Stimulated activated CD4-positive, alpha-beta T cell treated with anti-CD3 and anti-CD28 coated beads, Interleukin-2, amount 100 ng/mL, for 4 hours (primary cell): ENCODE results near the gene TPK1.

ENCODE experiments used
- DNase-seq: peaks from one replicate; pipeline ENCODE4 v3.0.0-alpha.2; 2020; ENCODE audit warnings: low read depth

The TPK1 gene

DNA sequence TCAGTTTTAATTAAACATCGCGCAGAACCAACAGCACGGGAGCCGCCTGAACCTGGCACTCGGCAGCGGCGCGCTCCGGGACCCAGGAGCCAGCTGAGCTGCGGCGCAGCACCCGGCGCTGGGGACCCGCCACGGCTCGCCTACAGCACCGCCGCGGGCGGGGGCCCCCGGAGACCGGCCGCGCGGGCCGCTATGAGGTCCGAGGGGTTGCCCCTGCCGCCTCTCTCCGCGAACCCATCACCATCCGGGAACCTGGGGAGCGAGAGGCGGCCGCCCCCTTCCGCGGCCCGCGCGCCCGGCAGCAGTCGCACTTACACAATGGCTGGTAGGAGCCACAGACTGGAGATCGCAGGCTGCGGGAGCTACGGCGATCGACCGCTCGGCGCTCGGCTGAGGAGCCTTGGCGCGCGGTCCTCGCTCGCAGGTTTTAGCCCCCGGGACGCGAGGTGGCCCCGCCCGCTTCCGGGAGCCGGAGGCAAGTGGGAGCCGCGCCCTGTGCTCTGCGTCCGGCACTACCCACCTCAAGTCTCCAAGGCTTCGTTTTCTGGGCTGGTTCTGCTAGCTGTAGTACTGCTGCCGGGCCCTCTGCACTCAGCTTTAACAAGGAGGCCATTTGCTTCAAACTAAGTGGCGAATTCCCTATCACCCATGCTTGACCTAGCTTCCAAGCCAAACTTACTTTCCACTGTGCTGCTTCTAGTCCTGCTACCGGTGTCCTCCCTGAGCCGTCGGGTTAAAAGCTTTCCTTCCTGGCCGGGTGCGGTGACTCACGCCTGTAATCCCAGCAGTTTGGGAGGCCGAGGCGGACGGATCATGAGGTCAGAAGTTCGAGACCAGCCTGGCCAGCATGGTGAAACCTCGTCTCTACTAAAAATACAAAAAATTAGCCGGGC lies at the start of gene TPK1:
Gene TPK1 (minus strand): TSS at position 402 of the 893 bp plus-strand sequence. CDS start 451 bp downstream, outside the sequence.
- DNase-seq = peak; percentile 85

DNA sequence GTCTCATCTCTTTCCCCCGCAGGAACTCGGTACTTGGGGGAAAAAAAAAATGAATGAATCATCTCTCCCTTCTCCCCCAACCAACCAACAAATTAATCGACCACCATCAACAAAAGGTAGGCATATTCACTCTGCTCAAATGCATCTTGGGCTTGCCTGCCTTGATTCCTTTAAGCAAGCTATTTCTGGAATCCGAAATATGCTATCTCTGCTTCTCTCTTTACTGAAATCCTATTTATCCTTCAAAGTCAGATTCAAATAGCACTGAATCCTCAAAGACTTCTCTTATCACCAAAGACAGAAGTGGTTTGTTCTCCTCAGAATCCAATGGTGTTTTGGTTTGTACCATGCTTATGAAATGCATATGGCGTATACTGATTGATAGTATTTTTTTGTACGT lies 49.6 kb upstream of the TPK1 start:
- DNase-seq = no peak

DNA sequence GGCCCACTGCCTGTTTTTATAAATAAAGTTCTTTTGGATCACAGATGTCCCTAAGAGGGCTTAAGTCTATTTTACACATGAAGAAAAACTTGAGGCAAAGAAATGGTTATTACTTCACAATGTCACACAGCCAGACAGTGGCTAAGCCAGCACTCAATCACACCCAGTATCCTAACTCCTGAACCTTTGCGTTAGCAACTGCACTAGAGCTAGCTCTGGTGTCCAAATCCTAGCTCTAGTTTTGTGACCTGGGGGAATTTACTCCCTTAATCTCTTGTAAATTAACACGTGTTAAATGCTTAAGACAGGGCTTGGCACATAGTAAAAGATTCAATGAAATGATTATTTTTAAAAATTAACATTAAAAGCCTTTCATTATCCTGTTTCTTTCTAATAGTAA lies 49.0 kb upstream of the TPK1 start:
- DNase-seq = no peak

DNA sequence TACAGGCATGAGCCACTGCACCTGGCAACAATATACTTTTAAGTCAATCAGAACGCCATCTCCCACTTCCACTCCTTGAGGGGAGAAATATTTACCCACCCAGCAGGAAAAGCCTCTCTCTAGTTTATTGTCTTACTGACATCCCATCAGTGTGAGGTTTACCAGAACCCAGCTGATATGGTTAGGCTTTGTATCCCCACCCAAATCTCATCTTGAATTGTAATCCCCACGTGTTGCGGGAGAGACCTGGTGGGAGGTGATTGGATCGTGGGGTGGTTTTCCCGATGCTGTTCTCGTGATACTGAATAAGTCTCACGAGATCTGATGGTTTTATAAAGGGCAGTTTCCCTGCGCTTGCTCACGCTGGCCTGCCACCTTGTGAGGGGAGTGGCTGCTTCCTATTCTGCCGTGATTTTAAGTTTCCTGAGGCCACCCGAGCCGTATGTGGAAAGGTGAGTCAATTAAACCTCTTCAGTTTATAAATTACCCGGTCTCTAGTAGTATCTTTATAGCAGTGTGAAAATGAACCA lies 37.5 kb upstream of the TPK1 start:
- no peak for DNase-seq

DNA sequence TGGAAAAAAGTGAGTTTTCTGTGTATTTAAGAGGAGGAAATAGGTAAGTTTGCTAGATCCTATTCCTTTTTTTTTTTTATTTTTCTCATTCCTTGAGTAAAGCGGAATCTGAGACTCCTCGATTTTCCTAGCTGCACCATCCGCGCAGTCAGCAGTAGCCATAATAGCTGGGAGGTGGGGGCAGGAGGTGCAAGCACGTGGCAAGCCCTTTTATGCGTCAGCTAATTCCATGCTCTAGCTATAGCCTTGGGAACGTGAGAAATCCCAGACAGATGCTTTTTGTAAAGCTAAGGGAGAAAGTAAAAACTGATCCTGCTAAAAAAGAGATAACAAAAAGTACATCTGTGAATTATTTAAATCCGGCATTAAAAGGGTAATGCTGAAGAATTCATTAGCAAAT lies 33.2 kb upstream of the TPK1 start:
- no peak for DNase-seq

DNA sequence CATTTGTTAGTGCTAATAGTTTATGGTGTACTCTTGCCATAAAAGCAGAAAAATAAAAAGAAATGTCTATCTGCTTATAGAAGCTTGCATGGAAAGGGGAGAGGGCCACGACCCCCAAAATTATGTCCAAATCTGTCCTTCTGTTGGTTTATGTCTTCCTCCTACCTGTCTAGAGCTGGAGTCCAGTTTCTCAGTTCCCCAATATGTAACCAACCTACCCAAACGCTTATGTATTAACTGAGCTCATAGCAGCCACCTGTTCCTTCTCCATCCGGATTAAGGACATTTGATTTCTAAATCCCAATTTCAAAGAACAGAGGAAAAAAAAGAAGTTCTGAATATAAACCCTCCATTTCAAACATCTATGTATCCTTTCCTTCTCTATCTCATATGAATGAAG lies 30.3 kb upstream of the TPK1 start:
- DNase-seq = no peak

DNA sequence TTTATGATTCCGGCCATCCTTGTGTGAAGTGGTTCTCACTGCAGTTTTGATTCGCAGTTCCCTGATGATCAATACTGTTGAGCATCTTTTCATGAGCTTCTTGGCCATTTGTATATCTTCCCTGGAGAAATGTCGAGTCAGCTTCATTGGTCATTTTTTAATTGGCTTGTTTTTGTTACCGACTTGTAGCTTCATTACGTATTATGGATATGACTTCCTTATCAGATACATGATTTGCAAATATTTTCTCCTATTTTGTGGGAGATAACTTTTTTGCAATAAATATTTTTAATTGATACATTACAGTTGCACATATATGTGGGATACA lies 27.4 kb upstream of the TPK1 start:
- DNase-seq = no peak

DNA sequence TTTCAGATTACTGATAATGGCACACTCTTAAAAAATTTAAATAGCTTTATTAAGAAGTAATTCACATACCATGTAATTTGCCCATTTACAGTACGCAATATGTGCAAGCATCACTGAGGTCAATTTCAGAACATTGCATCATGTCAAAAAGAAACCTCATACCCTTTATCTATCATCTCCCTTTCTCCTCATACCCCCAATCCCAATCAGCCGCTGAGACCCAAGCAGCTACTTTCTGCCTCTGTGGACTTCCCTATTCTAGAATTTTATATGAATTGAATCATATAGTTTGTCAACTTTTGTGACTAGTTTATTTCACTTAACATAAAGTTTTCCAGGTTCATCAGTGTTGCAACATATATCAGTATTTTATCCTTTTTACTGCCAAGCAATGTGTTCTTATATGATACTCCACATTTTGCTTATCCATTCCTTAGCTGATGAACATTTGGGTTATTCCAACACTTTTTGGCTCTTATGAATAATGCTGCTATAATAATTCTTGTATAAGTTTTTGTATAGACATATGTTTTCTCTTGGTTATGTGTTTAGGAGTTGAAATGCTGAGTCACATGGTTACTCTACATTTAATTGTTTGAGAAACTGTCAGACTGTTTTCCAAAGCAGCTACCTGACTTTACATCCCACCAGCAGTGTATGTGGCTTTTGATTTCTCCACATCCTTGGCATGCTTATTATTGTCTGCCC lies 26.9 kb upstream of the TPK1 start:
- DNase-seq = no peak

DNA sequence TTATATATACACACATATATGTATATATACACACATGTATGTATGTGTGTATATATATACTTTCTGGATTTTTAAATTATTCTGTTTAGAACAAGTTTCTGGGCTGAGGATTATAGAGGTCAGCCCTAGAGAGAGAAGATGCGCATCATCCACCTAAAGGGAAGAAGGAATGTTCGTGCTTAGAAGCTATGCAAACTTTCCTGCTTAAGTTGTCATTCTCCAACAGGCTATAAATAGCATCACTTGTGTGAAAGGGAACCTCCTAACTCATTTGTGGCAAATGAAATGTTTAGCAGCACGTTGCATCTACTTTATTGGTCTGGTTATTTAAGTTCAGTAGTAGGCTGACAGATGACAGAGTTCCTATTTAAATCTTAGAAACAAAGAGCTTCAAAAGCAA lies 23.9 kb upstream of the TPK1 start:
- DNase-seq = no peak

DNA sequence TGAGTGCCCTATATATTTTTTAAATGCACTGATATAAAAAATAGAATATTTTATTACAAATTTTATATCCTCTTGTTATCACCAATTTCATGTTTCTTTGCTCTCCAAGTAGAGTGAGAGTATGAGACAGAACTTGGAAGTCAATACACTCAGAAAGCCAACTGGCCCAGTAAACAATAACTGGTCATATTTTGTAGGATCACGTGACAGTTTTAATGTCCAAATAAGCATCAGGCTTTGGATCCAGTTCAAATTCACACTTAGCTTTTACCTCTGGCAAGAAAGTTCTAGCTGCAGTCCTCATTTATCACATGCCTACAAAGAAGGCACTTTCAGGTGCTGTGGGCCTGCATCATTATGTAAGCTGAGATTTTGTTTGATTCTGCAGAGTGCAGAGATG lies 21.6 kb upstream of the TPK1 start:
- DNase-seq = no peak

DNA sequence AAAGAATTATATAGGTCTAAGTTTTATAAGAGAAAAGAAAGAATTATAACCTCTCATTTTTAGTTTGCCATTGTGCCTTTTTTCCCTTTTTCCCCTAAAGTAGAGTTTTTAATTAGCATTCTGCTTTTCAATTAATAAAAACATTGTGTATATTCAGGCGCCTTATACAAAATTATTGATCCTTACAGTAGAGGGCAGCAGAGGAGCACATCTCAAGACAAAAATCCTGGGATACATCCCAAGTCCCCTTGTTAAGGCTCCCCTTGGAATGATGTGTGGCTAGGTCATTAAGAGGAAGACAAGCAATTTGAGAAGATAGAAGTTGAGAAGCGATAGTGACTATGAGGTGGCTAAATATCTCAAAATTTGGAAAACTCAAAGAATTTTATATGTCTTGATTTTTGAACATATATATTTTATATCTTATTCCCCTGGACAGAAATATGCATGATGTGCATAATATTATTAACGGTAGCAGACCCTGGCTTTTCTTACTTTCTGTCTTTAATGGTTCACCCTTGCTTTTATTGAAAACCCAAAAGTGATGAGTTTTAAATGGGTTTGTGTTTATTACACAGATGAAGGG lies 19.1 kb upstream of the TPK1 start:
- DNase-seq = no peak

DNA sequence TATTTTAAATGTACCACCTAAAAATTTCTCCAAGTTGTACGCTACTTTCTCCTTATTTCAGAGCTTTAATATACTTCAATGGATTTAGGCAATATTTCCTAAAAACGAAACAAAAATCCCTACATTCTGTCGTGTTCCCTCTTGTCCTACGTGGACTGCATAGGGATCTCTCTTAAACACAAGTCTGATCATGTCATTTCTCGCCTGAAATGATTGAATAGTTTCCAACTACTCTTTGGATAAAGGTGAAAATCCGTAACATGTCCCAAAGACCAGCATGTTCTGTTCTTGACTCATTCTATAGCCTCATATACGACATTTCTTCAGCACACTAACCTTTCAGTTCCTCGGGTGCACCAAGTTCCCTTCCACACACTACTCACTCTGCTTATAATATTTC lies 17.7 kb upstream of the TPK1 start:
- no peak for DNase-seq

DNA sequence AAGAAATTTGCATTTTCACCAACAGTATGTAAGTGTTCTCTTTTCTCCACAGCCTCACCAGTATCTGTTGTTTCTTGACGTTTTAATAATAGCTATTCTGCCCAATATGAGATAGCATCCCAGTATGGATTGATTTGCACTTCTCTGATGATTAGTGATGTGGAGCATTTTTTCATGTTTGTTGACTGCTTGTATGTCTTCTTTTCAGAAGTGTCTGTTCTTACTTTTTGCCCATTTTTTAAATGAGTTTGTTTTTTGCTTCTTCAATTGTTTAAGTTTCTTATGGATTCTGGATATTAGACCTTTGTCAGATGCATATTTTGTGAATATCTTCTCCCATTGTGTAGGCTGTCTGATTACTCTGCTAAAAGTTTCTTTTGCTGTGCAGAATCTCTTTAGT lies 12.2 kb upstream of the TPK1 start:
- DNase-seq = no peak

DNA sequence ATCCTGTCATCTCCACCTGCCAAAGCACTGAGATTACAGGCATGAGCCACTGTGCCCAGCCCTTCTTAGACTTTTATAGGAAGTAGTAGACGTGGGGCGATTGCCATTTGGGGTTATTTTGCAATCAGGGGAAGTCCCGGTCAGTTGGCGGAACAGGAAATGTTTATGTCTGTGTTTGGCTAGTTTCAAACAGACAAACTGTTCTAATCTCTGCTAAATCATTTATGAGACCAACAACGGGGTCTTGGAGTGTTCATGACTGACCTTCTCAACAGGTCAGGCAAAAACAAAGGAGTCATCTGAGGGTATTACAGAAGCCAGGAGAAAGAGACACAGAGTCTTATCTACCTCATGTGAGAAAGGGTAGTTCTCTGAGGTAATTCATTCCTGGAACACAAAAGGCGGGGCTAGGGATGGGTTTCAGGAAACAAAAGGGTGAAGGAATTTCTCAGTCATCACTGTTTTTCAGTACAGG lies 6.6 kb upstream of the TPK1 start:
- no peak for DNase-seq

DNA sequence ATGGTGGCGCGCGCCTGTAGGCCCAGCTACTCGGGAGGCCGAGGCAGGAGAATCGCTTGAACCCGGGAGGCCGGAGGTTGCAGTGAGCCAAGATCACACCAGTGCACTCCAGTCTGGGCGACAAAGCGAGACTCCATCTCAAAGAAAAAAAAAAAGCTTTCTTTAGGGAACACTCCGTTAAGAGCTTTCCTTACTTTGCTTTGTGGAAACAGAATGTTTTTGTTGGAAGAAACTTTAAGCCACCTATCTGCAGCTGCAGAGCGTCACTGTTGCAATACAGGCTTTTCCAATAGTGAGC lies 641 bp upstream of the TPK1 start:
- DNase-seq = no peak

DNA sequence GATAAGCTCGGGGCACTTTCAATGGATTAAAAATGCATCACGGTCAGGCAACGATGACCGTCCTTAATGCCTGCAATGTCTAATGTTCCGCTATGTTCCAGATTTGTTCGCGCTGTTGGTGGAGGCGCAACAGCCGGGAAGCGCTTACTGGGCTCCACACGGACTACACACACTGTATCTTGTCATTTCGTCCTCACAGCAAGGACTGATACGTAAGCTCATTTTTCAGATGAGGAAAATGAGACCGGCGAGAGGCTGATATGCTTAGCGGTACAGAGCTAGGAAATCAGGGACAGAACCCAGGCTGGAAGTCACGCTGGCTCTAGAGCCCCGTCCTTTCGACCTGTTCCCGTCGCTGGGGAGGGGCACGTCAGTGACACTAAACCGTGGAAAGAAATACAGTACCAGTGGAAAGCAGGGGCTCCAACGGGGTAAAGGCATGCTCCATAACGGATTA lies 670 bp downstream of the TPK1 start:
- no peak for DNase-seq

DNA sequence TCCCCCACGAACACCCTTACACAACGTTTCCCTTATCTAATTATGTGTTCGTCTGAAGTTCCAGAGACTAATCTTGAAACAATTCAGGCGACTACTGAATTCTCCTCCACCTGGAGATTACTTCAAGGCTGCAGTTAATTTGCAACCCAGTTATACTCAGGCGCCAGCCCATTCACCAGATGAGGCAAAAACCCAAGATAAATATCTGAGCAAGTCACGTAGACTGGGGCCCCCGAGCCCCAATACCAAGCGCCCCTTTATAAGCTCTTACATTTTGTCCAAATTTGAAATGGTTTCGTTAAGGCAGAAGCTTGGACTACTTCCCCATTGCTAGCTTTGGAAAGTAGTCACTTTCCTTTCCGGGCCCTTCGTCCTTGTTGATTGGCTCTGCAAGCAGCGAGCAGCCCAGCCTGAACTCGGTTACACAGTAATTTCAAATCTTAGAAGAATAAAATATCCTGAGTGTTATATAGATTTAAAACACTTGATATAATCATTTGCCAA lies 1.2 kb downstream of the TPK1 start:
- DNase-seq = peak; percentile 18

DNA sequence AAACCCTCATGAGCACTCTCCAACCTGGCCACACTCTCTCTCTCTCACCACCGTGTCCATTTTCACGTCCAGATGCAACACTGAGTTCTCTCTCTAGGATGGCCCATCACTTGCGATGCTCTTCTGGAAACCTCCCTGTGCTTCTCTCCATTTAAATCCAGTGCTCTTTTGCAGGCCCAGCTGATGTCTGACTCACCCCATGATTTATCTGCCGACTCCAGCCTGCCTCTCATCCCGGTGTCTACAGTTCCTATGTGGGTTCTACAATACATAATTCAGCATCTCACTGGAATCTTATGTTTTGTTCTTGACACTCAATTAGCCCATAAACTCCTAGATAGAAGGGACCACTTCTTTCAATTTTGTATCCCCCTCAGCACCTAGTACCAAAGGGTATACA lies 5.0 kb downstream of the TPK1 start:
- DNase-seq = no peak

DNA sequence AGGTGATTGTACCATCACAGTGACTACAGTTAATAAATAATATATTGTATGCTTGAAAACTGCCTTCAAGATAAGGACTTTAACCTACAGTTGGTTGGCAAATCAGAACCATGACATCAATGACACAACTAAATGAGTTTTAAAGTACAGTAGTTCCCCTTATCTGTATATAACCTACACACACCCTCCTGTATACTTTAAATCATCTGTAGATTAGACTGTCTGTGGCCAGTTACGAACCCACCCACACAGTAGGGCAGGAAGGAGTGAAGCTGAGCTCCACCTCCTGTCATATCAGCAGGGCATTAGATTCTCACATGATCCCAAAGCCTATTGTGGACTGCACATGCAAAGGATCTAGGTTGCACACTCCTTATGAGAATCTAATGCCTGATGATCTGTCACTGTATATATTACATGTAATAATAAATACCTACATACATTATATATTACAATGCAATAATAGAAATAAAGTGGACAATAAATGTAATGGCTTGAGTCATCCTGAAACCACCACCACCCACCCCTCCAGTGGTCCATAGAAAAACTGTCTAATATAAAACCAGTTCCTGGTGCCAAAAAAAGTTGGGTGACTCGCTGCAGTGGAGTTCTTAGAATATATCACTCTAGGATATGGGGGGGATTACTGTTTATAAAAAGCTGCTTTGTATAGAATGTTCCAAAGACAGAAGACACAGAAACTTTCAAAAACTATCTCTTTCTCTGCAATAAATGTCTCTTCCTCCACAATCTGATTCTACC lies 5.6 kb downstream of the TPK1 start:
- no peak for DNase-seq

DNA sequence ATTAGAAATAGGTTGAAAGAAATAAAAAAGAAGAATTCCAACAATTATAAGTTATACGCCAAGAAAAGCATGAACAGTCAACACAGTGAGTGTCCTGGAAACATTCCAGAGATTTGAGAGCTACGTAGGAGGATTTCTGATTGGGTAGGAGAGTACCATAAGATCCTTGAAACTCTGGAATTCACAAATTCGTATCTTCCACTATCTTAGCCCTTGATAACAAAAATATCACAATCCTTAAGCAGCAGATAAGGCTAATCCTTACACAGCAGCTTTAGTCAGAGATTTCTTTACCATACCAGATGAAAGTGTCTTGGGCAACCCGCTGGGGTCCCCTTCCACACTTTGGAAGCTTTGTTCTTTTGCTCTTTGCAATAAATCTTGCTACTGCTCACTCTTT lies 8.2 kb downstream of the TPK1 start:
- no peak for DNase-seq

DNA sequence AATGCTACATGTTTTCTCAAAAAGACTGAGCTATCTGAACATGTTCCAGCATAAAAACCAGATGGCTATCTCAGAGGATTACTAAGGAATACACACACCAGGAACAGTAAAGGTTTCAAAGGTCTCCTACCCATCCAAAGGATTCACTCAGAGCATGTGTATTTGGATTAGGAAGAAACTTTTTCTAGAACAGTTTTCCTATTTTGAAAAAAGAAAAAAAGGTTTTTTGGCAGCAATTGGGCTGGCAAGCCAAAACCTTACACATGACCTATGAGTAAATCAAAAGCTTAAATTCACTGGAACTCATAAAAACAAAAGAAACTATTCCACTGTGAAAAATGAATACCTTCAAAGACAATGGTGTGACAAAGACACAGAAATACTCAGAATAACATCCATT lies 9.6 kb downstream of the TPK1 start:
- no peak for DNase-seq

DNA sequence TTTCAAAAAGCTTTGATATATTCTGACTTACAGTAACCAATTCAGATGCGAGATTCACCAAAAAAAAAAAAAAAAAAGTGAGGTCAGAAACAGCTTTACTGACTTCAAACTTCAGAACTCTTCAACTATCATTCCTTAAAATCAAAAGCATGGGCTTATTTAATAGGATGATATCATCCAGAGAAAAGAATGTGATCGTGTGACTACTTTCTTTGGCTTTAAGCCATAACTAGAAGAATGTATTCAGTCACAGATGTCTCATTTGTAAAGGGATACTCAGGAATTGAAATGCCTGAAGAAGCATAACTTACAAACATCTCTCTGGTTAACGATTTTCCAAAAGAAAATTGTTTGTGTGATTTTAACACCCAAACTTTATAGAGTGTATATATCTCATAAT lies 11.5 kb downstream of the TPK1 start:
- DNase-seq = no peak
